ENCODE results near the gene TMEM236.

Gene TMEM236

GRCh38 chr10:17740668-17741067 is 11.3 kb upstream of the TMEM236 start:
- DNase-seq (ENCODE audit: low read depth): no peak

DNA sequence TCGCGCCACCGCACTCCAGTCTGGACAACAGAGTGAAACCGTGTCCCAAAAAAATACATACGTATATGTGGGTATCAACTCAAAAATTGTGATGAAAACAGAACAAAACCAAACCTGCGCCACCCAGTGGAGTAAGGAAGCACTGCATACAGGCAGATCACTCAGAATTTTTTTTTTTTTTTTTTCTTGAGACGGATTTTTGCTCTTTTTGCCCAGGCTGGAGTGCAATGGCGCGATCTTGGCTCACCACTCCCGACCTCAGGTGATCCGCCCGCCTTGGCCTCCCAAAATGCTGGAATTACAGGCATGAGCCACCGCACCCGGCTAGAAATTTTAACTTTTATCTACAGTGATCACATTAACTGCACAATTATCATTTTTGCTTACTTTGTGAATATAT is 9.1 kb upstream of the TMEM236 start:
- peak; percentile 37 for DNase-seq (ENCODE audit: low read depth)

- DNase-seq (ENCODE audit: low read depth): no peak
Measured at GRCh38 chr10:17743437-17743836, 8.6 kb upstream of the TMEM236 start.

- DNase-seq (ENCODE audit: low read depth): peak; percentile 50
Measured at GRCh38 chr10:17744341-17744861, 7.6 kb upstream of the TMEM236 start.

- no peak for DNase-seq (ENCODE audit: low read depth)
Measured at GRCh38 chr10:17747883-17748550, 4.0 kb upstream of the TMEM236 start.

DNA sequence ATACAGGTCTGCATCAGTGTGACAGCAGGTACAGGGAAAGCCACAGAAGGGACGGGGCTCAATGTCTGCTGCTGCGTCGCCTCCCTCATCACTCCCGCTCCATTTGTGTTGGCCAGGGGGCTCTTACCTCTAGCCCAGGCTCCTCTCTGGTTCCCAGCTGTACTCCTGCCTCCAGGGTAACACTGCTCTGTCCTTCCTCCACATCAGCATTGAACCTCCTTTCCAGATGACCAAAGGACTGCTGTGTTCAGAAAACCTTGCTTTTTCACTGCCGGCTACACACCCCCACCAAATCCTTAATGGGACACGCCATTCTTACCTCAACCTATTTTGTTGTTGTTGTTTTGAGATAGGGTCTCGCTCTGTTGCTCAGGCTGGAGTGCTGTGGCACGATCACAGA is 2.1 kb upstream of the TMEM236 start:
- DNase-seq (ENCODE audit: low read depth): no peak

- DNase-seq (ENCODE audit: low read depth): peak; percentile 40
Measured at GRCh38 chr10:17756557-17757217, 4.7 kb downstream of the TMEM236 start.

DNA sequence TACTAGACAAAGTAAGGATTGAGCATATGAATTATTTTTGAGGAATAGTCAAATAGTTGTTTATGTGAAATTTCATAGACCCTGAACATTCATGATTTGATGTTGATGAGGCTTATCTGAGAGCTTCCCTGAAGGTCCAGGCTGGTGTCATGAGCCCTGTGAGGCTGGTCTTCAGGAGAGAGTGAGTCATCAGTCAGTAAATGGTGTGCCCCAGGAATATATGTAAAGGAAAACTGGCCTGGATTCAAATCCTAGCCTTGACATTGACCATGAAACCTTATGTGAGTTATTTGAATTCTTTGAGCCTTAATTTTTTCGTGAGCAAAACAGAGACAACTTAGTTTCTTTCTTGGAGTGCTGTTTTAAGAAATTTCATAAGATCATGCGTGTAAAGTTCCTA is 6.2 kb downstream of the TMEM236 start:
- peak; percentile 71 for DNase-seq (ENCODE audit: low read depth)

GRCh38 chr10:17758896-17759295 is 6.9 kb downstream of the TMEM236 start:
- no peak for DNase-seq (ENCODE audit: low read depth)

GRCh38 chr10:17764142-17764541 is 12.1 kb downstream of the TMEM236 start:
- DNase-seq (ENCODE audit: low read depth): no peak

DNA sequence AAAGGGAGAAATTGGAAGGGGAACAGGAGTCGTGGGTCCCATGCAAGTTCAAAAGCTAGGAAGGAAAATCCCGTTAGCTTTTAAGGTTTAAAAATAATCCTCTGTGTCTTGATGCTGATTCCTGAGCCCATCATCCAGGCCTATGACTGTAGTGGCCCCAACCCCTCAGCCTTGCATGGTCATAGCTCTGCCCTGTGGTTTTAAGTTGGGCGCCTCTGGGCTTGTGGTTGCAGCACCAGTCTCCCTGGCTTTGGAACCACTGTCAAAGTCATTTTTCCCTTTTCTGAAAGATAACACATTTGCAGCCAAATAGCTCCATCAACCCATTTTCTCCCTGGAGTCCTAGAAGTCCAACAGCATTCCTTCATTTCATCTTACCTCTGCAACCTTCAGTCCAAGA is 13.6 kb downstream of the TMEM236 start:
- no peak for DNase-seq (ENCODE audit: low read depth)

DNA sequence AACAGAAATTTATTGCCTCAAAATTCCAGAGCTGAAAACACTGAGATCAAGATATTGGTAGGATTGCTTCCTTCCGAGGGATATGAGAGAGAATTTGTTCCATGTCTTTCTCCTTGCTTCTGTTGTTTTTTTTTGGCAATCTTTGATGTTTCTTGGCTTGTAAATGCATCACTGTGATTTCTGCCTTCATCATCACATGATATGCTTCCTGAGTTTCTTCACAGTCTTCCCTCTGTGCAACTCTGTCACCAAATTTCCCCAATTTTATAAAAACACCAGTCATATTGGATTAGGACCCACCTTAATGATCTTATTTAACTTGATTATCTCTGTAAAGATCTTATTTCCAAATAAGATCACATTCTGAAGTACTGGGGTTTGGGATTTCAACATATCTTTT is 14.7 kb downstream of the TMEM236 start:
- no peak for DNase-seq (ENCODE audit: low read depth)

- no peak for DNase-seq (ENCODE audit: low read depth)
Measured at GRCh38 chr10:17768496-17768895, 16.5 kb downstream of the TMEM236 start.

DNA sequence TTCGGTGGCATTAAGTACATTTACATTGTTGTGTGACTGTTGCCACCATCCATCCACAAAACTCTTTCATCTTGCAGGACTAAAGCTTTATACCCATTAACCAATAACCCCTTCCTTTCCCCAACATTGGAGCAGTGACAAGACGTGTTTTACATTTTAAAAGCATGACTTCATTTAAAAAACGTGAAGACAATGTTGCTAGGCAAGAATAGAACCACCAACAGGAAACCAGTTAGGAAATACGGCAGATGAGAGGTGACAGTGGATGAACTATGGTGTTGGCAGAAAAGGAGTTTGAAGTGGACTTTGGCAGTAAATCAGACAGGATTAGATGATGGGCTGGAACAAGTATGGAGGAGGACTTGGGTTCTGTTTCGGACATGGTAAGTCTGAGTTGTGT is 17.0 kb downstream of the TMEM236 start:
- peak; percentile 23 for DNase-seq (ENCODE audit: low read depth)

- DNase-seq (ENCODE audit: low read depth): no peak
Measured at GRCh38 chr10:17771017-17771416, 19.0 kb downstream of the TMEM236 start.

DNA sequence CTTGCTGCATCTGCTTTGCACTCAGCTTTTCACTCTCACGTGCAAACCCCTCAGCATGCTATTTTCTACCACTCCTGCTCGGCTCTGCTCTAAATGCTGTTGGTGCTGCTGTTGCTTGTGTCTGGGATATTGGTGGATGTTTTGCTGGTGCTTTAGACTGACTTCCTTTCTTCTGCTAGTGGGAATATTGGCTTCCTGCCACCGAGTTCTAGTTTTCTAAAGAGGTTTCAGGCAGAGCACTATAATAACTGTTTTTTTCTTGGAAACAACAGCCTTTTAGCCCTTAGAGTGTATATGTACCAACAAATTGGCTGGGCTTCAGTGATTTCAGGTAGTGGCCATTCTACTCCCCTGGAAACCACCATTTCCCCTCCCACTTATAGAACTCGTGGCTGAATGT is 27.8 kb downstream of the TMEM236 start:
- no peak for DNase-seq (ENCODE audit: low read depth)

- DNase-seq (ENCODE audit: low read depth): no peak
Measured at GRCh38 chr10:17780727-17781126, 28.7 kb downstream of the TMEM236 start.

DNA sequence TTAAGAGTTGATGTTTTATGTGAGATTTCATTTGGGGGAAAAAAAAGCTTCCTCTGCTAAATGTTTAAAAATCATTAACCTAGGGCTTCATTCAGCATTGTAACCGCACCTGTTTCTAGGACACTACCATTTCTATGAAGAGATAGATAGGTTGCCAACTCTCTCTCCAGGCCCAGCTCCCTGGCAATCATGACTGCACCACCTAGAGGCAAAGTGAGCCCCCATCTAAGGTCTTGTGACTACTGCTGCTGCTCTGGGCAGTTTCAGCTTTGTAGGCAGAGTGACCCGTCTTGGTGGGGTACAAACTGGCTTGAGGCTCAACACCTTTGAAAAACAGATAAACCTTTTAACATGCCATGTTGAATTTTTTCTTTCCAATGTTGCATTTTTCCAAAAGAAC is 29.9 kb downstream of the TMEM236 start:
- no peak for DNase-seq (ENCODE audit: low read depth)

DNA sequence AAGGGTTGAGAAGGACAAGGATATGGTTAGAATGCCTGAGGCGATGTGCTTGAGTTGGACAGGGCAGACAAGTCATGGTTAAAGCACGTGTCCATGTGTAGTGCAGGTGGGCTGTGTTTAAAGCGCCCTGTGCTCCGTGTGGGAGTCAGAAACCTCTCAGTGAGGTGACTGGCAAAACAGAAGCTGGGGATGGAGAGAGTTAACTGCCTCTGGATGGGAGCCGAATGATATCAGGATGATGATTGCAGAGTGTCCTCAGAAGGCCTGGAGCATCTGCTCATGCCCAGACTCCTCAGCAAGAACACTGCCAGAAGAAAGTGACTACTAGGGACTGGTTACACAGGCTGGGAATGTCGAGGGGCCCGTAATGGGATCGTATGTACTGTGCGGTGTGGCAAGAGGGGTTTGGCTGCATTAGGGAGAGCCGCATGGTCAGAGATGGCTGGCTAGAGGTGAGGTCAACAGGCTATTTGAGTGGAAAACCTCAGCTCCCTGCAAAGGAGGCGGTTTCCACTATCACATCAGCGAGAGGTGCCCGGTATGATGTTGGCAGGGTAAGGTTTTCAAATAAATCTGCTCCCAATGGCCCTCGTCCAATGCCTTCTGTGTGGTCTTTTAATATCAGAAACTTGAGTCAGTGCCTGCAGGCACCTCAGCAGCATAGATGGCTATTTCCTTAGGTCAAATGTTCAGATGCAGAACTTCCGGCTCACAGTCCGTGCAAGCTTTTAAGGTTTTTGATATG is 31.1 kb downstream of the TMEM236 start:
- no peak for DNase-seq (ENCODE audit: low read depth)

DNA sequence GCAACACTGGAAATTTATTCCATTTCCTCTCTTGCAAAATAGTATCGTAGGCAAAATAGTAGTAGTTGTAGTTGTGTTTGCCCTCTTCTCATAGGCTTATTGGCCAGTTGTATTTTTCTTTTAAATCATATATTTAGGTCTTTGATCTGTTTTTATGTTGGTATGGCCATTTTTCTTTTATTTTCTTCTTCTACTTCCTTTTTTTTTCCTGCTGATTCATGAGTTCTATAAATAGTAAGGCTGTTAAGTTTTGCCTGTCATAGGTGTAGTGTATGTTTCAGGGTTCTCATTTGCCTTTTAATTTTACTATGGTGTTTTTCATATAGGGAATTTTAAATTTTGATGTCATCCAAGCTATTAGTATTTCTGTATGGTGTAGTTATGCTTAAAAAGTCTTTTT is 31.8 kb downstream of the TMEM236 start:
- no peak for DNase-seq (ENCODE audit: low read depth)

- no peak for DNase-seq (ENCODE audit: low read depth)
Measured at GRCh38 chr10:17784688-17785087, 32.7 kb downstream of the TMEM236 start.

DNA sequence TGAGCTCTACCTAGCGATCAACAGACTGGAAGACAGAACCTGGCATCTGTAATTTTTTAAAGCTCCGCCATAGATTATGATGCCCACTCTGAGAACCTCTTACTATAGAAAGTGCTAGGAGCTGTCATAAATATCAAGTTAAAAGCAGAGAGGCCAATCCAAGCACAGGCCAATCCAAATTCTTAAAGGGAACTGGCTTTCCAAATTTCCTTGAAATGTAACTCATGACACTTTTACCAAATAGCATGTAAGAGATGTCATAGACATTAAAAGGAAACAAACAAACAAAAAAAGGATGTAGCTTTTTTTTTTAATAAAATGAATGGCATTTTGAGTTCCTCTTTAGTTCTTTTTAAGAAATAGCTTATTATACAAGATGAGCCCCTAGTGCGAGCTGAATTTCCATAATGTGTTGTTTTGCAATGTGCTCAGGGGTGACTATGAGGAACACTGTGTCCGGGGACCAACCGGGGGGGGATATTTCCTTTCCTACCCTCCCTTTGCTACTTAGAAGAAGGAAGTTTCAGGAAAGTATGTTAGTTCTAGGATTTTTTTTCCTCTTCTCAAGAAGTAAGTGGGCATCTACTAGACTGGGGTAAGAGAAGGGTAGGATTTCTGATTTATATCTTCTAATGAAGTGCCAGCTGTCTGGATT is 33.4 kb downstream of the TMEM236 start:
- no peak for DNase-seq (ENCODE audit: low read depth)

All from amniotic epithelial cell (primary cell).